GM12874 (cell line): ENCODE results near the gene CUBN.

Source experiments
- CTCF ChIP-seq: IDR thresholded peaks from 2 replicates; pipeline ENCODE4 v1.5.1; 2011; ENCODE audit warnings: low read depth, mild to moderate bottlenecking, control low read depth, low read length, moderate library complexity; ENCODE audit not compliant: insufficient read depth

The CUBN gene

GRCh38 chr10:17053061-17053460 is 76.5 kb downstream of the CUBN start:
- TF ChIP-seq CTCF, result no peak

- no peak for TF ChIP-seq CTCF
Observed at GRCh38 chr10:17051851-17052250, 77.8 kb downstream of the CUBN start.

DNA sequence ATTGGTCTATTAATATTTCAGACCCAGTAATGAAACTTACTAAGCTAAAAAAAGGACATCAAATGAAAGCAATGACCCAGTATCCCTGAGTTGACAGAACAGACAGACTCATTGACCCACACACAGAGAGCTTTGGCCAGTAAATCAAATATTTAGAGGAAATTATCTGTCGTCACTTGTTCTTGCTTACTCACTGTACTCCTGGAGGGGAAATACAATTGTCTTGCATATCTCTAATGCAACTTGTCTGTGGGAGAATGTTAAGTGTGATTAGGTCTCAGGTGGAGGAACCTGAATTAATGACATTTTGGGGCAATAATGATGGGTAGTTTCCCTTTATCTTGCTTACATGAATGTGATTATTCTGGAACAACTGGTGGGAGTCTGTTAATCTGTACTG is 80.4 kb downstream of the CUBN start:
- TF ChIP-seq CTCF, result no peak

- TF ChIP-seq CTCF, result no peak
Observed at GRCh38 chr10:17047908-17048307, 81.7 kb downstream of the CUBN start.

- no peak for TF ChIP-seq CTCF
Observed at GRCh38 chr10:17046989-17047388, 82.6 kb downstream of the CUBN start.

DNA sequence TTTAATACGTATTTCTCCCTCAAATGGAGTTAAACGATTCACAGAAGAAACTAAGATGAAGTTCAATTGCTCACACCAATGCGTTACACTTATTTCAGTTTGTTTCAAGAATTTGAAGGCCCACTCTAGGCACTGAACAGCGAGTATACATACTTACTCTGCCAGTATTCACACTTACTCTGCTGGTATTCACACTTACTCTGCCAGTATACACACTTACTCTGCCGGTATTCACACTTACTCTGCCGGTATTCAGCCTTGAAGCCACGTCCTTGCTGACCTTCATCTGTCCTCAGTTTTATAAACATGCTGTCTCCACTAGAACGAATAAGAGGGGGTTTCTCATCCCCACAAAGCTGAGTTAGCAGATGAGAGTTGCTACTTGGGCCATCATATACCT is 86.0 kb downstream of the CUBN start:
- TF ChIP-seq CTCF, result no peak

DNA sequence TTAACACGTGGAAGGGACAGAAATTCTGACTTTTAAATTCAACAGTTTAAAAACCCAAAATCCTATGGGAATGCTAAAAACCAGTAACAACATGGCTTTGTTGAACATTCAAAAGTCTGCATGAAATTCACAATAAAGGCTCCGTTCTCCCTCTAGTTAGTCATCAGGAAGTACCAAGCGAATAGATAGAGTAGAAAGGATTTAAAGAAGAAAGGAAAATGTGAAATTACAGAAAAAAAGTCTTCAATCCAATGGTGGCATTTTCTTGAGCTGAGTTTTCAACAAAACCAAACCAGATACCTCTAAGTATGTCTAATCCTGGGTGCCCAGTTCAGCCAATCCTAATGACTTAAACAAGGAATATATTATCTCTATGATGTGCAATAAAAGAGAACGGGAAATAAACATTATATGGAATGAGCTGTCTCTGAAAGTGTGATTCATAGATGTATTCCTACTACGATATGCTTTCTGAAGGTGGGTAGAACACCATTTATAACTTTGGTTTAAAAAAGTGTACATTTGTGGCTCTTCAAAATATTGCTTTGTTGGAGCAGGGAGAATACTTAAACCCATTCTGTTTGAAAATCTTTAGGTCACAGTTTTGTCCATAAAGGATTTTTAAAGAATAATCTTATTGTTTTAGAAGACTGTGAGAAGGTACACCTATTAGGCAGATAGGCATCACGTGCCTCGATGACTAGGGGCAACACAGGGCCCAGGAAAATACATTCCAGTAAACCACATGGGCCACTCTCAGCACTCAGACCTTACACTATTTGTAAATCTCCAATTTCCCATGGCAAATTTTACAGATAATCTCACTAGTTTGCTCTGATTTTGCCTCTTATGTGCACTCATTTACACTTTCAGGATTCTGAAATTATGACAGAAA is 87.7 kb downstream of the CUBN start:
- no peak for TF ChIP-seq CTCF
